Measurements from ENCODE around the gene PSMB10.
A peak's percentile ranks its signal among the peaks of the same experiment; 100 is the strongest.
"Not testable (repeated sequence)": the region's sequence is repeated elsewhere in the genome, so short reads cannot be mapped to it uniquely, and the experiment has no call there.

Gene PSMB10

DNA sequence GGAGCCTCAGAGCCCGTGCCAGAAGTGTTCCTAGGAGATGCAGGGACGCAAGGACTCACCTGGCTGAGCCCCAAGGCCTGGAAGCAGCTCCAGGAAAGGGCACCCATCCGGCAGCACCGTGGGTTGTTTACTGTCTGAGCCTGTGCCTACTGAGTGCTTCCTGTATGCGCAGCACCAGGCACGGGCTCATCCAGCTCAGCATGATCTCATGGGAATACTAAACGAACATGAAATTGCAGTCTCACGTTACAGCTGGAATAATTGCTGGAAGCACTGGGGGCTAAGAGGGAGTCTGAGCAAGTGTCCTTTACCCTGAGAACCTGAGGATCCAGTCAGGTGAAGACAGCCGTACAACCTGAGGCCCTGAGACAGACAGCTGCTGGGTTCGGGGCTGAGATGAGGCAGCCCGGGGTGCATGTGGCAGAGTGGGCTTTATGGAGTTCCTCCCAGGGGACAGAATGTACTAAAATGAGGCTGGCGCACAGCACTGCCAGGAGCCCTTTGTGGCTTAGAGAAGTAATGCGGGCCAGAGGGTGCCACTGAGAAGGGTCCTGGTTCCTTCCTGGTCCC is 10.4 kb downstream of the PSMB10 start:
- no peak for DNase-seq (ENCODE audit: low read depth in 2 of 2)

DNA sequence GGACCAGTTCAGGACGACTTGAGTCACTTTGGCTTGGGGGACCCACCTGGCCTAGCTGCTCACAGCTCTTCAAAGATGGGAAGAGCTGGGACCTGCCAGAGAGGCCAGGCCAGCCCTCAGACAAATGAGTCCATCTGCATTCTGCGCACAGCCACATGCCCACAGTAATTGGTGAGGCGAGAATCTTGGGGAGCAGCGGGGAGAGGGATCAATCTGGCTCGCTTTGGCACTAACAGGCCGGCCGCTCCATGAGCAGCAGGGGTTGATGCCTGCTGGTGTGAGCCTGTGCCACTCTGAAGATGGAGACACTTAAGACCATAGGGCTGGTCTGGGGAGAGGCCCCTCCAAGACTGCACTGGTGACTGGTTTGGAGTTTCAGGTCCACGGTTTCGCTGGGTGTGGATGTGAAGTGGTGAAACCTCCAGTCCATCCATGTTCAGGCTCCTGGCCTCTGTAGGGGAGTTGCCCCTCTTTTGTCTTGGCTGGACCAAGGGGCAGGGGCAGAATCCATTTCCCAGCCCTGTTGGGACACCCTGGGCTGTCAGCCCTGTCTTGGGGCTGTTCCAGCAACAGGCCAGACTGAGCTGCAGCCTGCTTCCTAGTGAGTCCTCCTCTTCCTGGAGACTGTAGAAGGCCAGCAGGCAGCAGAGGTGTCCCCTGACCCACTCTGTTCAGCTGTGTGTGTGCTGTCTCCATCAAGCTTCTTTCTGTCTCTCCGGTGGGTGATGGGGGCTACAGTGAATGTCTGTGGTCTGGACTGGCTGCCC is 12.3 kb downstream of the PSMB10 start:
- DNase-seq (ENCODE audit: low read depth in 2 of 2), result no peak

DNA sequence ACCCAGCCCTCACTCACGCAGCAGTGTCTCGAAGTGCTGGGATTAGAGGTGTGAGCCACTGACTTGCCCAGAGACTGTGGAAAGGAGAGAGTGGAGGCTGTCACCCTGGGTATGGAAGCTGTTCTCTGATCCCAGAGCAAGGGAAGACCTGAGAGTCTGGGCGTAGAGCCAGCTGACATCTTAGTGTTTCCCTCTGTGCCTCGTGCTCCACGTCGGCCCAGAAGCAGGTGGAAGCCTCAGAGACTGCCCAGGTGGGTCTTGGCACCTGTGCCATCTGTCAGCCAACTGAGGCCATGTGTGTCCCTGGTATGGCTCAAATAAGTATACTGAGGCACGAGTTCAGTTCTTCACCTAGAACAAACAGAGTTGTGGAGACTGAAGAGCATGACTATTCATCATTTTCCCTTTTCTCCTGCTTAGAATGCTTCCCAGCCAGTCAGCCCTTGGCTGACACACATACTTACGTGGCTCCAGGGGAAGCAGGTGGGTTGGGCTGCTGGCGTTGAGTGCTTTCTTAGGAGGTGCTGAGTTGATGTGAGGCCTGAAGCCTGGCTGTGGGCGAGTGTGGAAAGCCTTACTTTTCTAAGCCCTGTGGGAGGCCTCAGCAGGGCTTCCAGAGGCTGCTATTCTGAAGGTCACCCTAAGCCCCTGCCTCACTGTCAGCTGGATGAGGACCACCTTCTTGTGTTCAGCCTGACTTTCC is 13.1 kb downstream of the PSMB10 start:
- no peak for DNase-seq (ENCODE audit: low read depth in 2 of 2)

DNA sequence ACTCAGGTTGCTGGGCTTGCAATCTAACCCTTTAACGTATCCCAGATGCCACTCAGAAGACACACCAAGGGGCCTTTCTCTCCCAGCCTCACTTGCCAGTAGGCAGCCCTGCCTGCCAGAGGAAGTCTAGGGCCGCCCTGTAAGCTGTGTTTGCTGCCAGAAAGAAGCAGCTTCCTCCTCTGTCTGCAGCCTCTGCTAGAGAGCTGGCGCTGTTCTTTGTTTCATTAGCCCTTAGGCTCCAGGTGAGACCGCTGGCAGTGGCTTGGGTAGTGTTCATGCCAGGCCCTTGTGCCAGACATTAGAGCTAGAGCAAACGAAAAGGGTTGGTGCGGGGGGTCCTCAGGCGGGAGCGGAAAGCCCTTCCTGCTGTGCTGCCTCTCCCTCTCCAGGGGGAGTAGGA is 13.9 kb downstream of the PSMB10 start:
- no peak for DNase-seq (ENCODE audit: low read depth in 2 of 2)

DNA sequence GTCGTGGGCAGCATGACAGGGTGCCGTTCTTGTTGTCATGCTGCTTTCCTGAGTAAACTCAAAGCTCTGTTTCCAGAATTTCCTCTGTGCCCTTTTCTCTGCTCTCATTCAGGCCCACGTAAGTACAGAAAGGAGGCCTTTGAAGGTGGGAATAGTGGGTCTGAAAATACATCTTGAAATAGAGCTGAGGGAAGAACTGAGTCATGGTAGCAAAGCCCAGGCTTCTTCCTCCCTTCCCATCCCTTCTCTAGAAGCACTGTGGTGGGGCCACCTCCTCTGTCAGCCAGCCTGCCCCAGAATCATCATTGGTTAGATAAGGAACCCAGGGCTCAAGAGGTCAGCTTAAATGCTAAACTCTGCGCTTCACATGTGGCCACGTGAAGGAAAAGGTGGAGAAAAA is 14.4 kb downstream of the PSMB10 start:
- DNase-seq (ENCODE audit: low read depth in 2 of 2), result no peak

DNA sequence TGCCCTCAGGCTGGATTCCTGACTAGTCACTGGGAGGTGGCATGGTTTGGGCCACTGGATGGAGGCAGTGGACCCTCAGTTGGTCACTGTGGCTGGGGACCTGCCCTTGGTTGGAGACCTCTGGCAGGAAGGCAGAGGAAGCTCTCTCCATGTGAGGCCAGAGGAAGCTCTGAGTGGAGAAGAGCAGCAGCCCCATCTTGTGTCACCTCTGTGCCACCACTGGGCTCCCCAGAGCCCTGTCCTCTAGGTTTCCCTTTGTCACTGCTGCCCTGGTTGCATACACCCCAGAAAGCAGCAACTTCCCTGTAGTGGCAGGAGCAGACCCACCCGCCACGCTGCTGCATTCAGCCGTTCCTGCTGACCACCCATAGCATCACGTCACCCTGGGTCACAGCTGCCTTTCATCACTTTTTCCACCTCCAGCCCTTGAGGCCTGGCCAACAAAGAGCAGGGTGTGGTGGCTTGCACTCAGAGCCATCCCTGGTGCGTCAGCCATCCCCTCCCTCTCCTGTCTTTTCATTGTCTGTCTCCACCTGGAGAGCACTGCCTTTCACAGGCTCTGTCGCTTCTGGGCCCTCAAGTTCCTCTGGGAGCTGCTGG is 16.9 kb downstream of the PSMB10 start:
- DNase-seq (ENCODE audit: low read depth in 2 of 2), result no peak

DNA sequence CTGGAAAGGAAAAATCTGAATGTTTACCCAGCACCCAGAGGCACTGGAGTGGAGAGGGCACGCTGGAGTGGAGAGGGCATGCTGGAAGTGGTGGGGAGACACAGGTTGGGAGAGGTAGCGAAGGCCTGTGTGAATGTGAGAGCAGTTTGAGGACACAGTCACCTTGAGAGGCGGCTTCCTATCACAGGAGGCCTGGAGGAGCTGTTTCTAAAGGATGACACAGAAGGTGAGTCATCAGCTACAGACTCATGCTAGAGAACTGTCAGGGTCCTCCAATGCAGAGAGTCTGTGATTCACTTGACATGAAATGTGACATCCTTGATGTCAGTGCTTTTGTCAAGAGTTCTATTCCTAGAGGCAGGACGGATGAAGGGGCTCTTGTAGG is 18.8 kb downstream of the PSMB10 start:
- DNase-seq (ENCODE audit: low read depth in 2 of 2), result peak in 1 of 2 donors; percentile 38

DNA sequence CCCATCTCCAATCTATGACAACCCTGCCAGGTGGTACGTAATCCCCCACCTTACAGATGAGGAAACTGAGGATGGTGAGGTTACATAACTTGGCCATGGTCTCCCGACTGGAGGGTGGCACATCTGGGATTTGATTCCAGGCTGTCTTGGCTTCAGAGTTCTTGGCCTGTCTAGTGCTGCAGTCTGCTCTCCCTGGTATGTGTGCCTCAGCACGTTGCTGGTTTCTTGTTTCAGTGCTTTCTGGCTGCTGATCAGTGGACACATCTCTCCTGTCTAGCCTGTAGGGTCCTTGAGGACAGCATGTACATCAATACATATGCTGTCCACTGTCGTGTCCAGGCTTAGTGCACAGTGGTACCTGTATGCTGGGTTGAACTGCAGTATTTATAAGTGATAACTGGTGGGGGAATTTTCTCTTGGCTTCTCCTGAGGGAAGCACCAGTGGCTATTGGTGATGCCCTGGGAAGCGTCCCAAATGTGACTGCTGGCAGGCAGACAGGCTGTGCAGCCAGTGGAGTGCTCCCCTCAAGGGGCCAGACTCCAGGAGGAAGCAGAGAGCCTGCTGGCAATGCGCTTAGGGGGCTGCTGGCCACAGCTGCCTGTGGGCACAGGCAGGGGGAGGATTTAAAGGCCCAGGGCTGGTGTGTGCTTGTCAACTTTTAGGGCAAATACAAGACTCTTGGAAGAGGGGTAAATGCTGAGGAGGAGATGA is 19.4 kb downstream of the PSMB10 start:
- DNase-seq (ENCODE audit: low read depth in 2 of 2), result no peak

DNA sequence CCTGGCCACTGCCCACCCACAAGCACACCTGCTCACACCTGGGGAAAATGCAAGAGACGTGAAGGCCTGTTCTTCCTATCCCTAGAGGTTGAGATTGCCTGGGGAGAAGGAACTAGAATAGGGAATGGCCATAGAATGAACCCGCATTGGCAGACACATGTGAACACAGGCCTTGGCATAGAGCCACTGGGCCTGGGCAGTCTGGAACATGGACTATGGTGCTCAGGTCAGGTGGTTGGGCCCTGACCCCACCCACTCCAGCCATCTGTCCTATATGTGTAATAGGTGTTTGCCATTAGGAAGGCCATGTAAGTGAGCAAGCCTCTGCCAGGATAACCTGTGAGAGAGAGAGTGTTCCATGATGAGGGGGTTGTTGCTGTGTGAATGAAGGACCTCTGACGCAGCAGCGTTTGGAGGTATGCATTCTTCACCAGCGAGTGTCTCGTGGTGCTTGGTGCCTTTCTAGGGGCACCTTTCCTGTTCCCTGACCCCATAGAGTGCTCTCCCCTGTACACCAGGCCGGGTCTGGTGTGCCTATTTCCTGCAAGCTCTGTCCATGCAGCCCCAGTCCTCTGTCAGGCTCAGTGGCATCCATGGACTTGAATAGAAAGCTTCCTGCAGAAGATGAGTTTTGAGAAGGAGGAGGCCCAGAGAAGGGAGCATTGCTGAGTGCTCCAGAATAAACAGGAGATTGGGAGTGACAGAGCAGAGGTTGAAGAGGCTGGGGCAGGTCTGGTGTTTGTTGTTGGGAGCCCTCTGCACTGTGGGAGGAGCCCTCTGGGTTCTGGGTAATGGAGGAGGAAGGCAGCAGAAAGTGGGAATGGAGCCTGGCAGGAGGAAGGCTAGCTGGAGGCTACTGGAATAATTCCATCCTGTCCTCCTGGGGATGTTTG is 20.6 kb downstream of the PSMB10 start:
- no peak for DNase-seq (ENCODE audit: low read depth in 2 of 2)

DNA sequence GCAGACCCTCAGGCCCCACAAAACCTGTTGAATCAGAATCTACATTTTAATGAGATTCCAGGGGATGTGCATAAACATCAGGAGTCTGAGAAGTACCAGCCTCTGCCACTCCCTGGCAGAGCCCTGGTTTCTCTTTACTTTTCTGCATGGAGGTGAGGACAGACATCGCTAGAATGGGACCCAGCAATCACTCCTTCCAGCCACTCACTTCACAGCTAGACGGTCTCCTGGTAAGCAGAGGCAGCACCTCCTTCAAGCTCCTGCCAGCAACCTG is 21.2 kb downstream of the PSMB10 start:
- not testable (repeated sequence) for DNase-seq (ENCODE audit: low read depth in 2 of 2)

DNA sequence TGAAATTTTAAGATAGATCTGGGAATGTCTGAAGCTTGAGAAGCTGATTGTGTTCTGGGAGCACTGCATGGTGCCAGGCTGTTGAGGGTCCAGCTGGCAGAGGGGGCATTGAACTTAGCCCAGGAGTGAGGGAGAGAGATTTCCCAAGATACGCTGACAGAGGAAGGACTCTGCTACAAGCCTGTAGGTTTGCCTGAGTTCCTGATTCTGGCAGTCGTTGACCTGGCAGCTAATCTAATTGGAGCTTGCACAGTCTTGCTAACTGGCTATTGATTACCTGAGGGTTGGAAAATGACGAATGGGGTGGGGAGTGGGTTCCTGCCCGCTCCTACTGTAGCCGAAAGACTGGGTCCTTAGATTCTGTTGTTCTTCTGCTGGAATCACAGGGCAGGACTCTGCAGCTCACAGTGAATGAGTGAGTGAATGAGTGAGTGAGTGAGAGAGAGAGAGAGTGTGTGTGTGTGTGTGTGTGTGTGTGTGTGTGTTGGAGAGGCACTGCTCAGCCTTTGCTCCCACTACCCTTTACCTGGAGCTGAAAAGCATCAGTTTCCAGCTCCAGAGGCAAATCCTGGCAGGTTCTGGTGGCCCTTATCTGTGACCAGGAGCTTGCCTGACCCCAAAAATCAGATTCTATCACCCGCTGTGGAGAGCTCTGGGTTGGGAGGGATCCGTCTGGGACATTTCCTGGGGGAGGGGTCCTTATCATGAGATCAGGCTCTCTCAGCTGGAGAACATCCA is 21.7 kb downstream of the PSMB10 start:
- no peak for DNase-seq (ENCODE audit: low read depth in 2 of 2)

DNA sequence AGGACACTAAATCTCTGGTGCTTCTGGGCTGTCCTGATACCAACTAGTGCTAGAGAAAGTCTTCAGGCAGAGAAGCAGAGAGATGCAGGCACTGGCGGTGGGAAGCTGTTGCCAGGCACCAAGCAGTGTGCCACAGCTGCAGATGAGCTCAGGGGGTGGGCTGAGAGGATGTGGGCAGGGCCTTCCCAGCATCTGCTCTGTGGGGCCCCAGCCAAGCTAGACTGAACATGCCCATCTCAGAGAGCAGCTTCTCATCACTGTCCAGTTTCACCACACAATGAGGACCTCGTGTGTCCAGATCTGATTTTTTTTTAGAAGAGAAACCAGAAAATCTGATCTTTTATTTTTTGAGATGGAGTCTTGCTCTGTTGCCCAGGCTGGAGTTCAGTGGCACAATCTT is 26.5 kb downstream of the PSMB10 start:
- DNase-seq (ENCODE audit: low read depth in 2 of 2), result no peak

DNA sequence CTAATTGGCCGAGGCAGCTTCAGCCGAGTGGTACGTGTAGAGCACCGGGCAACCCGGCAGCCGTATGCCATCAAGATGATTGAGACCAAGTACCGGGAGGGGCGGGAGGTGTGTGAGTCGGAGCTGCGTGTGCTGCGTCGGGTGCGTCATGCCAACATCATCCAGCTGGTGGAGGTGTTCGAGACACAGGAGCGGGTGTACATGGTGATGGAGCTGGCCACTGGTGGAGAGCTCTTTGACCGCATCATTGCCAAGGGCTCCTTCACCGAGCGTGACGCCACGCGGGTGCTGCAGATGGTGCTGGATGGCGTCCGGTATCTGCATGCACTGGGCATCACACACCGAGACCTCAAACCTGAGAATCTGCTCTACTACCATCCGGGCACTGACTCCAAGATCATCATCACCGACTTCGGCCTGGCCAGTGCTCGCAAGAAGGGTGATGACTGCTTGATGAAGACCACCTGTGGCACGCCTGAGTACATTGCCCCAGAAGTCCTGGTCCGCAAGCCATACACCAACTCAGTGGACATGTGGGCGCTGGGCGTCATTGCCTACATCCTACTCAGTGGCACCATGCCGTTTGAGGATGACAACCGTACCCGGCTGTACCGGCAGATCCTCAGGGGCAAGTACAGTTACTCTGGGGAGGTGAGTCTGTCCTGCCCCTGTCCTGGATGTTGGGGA is 27.5 kb downstream of the PSMB10 start:
- no peak for DNase-seq (ENCODE audit: low read depth in 2 of 2)

DNA sequence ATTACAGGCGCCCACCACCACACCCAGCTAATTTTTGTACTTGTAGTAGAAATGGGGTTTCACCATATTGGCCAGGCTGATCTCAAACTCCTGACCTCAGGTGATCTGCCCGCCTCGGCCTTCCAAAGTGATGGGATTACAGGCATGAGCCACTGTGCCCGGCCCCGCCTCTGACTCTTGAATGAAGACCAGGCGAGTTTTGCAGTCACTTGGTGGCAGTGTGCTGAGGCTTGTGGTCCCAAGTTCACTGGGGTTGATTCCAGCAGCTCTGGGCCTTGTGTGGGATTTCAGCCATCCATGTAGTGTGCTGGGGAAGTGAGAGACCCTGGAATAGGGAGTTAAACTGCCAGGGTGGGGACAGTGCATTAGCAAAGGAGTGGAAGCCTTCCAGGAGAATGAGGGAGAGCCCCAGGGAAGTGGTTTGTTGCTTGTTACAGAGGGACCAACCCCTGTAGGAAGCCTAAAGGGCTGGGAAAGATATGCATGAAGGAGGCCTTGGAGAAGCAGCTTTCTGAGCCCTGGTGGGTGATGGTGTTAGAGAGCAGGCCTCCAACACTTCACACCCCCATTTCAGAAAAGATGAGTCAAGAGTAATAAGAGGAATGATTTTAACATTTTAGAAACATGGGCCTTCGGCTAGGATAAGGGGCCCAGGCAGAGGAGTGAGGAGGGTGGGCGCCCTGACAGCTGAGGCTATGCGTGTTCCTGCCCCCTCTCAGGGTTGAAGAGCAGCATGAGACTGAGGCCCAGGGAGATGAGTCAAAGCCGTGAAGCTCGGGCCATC is 29.1 kb downstream of the PSMB10 start:
- DNase-seq (ENCODE audit: low read depth in 2 of 2), result no peak

DNA sequence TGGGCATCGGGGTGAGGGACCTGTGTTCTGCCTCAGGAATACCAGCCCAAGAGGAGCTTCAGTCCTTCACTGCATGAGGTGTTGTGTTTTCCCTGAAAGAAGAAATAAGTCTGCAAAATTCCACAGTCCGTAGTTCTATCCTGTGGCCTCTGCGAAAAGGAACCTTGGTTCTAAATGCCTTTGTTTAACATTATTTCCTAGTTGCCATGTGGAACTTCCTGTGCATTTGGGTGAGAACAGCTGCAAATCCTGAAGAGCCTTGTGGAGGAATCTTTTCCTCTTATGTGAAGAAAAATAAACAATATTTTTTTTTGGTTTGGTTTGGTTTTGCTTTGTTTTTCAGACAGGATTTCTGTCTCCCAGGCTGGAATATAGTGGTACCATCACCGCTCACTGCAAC is 33.8 kb downstream of the PSMB10 start:
- DNase-seq (ENCODE audit: low read depth in 2 of 2), result no peak

DNA sequence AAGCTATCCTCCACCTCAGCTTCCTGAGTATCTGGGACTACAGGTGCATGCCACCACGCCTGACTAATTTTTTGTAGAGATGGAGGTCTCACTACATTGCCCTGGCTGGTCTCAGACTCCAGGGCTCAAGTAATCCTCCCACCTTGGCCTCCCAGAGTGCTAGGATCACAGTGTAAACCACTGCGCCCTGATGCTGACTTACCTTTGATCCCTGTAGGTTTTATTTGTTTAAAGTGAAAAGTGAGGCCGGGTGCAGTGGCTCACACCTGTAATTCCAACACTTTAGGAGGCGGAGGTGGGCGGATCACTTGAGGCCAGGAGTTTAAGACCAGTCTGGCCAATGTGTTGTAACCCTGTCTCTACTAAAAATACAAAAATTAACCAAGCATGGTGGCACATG is 34.9 kb downstream of the PSMB10 start:
- DNase-seq (ENCODE audit: low read depth in 2 of 2), result no peak

DNA sequence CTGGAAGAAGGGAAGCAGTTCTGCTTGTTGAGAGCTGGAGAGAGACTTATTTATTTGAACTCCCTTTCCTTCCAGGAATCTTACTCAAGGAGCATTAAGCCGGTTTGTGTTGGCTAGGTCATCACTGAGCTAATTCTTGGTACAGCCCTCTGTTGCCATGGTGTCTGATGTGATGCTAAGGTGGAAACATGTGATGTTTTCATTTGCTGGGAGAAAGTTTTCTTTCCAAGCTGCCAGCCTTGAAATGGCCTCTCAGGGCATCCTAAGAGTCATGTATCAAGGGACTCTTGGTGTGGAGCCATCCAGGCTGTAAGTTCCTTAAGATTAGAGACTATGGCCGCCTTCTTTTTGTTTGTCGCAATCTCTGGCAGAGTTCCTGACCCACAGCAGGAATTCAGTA is 39.4 kb downstream of the PSMB10 start:
- no peak for DNase-seq (ENCODE audit: low read depth in 2 of 2)

DNA sequence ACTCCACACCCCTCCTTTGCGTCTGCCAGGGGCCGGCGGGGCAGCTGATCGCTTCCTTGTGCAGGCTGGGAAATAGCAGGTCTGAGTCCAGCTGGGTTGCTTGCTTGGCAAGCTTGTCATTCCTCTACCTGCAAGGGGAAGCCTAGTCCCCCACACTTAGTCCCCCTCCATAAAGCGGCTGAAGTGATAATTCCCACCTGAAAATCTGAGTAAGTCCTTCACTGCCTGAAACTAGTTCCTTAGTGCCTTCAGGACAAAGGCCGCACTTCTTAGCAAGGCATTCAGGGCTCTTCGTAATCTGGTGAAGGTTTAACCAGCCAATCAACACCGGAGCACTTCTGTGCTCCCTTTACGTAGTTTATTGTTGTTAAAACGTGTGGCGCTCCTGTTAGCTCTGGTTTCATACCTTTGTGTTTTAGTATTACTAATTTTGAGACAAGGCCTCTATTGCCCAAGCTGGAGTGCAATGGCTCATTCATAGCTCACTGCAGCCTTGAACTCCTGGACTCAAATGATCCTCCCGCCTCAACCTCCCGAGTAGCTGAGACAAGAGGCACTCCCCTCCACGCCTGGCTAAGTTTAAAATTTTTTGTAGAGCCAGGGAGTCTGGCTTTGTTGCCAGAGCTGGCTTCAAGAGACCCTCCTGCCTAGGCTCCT is 42.8 kb downstream of the PSMB10 start:
- no peak for DNase-seq (ENCODE audit: low read depth in 2 of 2)
